ENCODE measurements around the gene NAGS.
"Not testable (repeated sequence)": the region's sequence is repeated elsewhere in the genome, so short reads cannot be mapped to it uniquely, and the experiment has no call there.

The NAGS gene, protein sequence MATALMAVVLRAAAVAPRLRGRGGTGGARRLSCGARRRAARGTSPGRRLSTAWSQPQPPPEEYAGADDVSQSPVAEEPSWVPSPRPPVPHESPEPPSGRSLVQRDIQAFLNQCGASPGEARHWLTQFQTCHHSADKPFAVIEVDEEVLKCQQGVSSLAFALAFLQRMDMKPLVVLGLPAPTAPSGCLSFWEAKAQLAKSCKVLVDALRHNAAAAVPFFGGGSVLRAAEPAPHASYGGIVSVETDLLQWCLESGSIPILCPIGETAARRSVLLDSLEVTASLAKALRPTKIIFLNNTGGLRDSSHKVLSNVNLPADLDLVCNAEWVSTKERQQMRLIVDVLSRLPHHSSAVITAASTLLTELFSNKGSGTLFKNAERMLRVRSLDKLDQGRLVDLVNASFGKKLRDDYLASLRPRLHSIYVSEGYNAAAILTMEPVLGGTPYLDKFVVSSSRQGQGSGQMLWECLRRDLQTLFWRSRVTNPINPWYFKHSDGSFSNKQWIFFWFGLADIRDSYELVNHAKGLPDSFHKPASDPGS

GRCh38 chr17:44004077-44004760 is at the start of gene NAGS:
TSS of gene NAGS (plus strand) at chr17:44004622. CDS start at chr17:44004664, 42 bp downstream.
- no peak for DNase-seq

DNA sequence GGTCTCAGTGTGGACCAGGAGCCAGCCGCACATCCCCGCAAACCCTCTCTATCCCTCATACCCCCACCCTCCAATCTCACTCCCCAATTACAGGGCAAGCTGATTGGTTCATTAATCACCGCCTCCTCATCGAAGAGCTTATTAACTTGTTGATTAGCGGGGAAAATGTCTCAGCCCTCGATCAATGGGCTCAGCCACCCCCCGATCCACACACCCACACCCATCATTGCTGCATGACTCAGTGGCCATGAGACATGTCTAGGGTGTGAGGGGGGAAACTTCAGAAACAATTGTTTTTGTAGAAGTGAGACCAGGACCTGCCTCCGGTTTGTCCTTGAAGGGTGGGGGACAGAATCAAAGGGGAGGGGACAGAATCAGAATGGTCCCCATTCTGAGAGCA is 48.2 kb upstream of the NAGS start:
- DNase-seq, result no peak

- peak; percentile 23 for DNase-seq
Observed at GRCh38 chr17:43958748-43959352, 45.6 kb upstream of the NAGS start.

DNA sequence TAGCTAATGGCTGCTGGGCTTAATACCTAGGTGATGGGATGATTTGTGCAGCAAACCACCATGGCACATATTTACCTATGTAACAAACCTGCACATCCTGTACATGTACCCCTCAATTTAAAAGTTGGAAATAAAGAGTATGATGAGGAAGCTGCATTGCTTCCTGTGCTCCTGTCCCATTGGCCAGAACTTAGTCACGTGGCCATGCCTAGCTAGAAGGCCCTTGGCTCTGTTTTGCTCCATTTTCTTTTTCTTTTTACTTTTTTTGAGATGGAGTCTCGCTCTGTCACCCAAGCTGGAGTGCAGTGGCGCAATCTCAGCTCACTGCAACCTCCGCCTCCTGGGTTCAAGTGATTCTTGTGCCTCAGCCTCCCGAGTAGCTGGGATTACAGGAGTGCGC is 43.1 kb upstream of the NAGS start:
- DNase-seq, result not testable (repeated sequence)

DNA sequence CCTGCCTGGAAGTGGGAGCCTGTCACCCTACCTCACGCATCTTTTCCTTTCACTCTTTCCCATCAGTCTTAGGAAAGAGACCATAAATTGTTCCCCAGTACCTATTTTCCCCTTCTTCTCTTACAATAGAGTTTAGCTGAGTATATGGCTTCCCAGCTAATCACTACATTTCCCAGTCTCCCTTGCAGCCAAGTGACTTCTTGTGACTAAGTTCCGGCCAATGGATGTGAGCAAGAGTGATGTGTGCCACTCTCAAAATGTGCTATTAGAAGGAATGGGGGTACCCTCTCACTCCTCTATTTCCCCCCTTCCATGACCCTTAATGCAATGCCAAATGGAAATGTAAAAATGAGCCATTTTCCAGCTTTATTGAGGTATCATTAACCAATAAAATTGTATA is 42.5 kb upstream of the NAGS start:
- no peak for DNase-seq

GRCh38 chr17:43962479-43962878 is 41.9 kb upstream of the NAGS start:
- DNase-seq, result no peak

DNA sequence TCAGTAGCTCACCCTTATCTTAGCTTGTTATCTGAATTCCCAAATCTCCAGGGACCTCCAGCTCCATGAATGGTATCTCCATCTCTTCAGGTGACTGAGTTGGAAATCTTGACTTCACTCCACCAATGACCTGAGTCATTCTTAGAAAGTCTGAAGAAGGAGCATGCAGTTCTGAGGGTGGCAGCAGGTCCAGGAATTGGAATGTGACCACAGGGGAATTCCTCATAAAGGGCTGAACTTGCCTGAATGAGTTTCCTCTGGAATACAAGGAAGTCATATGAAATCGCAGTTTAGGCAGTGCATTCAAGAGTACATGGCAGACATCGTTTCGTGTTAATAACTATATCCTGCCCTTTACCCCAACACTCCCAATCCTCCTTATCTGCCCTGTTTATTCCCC is 38.1 kb upstream of the NAGS start:
- no peak for DNase-seq

GRCh38 chr17:43967251-43967875 is 37.1 kb upstream of the NAGS start:
- DNase-seq, result no peak

DNA sequence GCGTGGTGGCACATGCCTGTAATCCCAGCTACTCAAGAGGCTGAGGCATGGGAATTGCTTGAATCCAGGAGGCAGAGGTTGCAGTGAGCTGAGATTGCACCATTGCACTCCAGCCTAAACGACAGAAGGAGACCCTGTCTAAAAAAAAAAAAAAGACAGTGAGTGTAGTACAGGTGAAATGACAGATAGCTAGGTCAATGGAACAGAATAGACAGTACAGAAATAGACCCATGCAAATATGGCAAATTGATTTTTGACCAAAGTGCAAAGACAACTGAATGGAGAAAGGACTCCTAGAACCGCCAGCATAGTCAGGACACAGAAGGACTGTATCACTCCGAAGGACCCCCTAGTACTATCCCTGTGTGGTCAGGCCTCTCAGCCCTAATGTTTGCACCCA is 34.1 kb upstream of the NAGS start:
- no peak for DNase-seq

GRCh38 chr17:43971436-43971835 is 33.0 kb upstream of the NAGS start:
- not testable (repeated sequence) for DNase-seq

GRCh38 chr17:43972444-43973212 is 31.8 kb upstream of the NAGS start:
- DNase-seq, result not testable (repeated sequence)

DNA sequence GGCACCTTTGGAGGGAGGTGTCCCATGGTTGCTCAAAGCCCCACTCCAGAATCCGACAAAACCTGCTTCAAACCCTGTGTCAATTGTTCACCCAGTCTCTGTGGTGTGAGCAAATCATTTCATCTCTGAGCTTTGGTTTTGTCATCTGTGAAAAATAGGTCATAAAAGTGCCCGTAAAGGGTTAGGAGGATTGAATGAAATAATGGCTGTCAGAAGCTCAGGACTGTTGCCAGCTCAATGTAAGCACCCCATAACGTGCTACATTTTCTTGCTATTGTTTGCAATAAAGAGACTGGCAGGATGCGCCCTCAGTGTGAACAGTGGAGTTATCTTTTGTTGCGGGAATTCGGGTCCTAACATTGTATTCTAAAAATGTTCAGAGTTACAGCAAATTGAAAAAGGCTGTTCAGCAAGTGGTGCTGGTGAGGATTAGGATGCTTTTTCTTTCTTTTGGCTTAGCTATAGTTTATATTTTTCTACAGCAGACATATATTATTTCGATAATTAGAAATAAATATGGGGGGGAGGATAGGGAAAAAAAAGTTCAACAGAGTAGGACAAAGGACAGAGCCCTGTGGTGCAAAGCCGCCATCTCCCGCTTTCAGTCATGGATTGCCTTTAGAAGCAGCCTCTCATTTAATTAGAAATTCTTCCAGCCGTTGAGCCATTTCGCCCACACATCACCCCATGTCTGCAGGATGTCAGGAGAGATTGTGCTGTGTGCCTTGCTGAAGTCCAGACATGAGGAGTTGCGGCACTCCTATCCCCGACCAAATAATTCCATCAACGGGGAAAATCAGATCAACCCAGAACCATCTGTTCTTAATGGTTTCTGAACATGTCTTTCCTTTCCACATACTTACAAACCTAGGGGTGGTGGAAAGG is 29.8 kb upstream of the NAGS start:
- DNase-seq, result no peak

- DNase-seq, result no peak
Observed at GRCh38 chr17:43975898-43976297, 28.5 kb upstream of the NAGS start.

- DNase-seq, result no peak
Observed at GRCh38 chr17:43976963-43977837, 27.2 kb upstream of the NAGS start.

- no peak for DNase-seq
Observed at GRCh38 chr17:43978078-43978477, 26.3 kb upstream of the NAGS start.

DNA sequence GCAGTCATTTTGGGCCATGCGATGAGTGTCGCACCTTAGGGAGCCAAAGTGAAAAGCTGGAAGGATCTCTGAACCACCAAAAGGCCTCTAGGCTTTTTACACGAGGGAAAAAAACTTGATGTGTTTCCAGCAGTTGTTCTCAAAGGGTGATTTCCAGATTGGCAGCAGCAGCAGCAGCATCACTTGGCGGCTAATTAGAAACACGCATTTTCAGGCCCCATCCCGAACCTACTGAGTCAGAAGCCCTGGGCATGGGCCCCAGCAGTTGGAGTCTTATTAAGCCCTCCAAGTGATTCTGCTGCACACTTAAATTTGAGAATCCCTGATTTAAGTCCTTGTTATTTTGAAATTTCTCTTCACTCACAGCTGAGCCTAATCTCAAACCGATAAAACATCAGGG is 25.4 kb upstream of the NAGS start:
- DNase-seq, result no peak

GRCh38 chr17:43979671-43980070 is 24.8 kb upstream of the NAGS start:
- no peak for DNase-seq

GRCh38 chr17:43982171-43982570 is 22.3 kb upstream of the NAGS start:
- no peak for DNase-seq

DNA sequence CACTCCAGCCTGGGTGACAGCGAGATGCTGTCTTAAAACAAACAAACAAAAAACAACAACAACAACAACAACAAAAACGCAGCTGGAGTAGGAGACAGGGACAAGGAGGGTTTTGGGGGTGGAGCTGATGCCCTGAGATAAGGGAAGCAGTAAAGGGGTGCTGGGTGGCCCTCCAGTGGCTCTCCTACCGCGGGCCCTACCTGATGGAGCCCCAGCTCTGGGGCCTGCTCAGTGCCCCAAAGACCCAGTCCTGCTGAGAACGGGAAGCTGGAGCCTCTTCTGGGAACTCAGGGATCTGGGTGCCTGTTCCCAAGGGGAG is 21.3 kb upstream of the NAGS start:
- no peak for DNase-seq
